ENCODE data around the gene PARD6G. TPM values are rescaled to one million over a fixed set of nuclear protein-coding genes. Genes with fewer than 3 reads are reported as not detected.

The PARD6G gene
- total RNA-seq, 1 experiment from 2014 or later, result 13.0 TPM

- Mint-ChIP-seq H3K27me3 (ENCODE audit: low read depth) (peaks cover 38% of the 10 kb centered on the region), H3K4me1 (no peaks in the 10 kb centered on the region), H3K4me3 (peak overlapping the region; percentile 81), H3K36me3 (no peaks in the 10 kb centered on the region), H3K27ac (no peak overlapping the region), H3K9me3 (no peaks in the 10 kb centered on the region)
- TF ChIP-seq, protein P1, sequence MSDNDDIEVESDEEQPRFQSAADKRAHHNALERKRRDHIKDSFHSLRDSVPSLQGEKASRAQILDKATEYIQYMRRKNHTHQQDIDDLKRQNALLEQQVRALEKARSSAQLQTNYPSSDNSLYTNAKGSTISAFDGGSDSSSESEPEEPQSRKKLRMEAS (CRISPR knock-in tag; IDR thresholded peaks at IDR 0.05), result 0 out of 2 replicates have a peak, but pooled peaks have one; percentile 28
- TF ChIP-seq CREM (CRISPR knock-in tag; IDR thresholded peaks at IDR 0.05), result no peak
- 0 out of 2 replicates have a peak, but pooled peaks have one; percentile 35 for TF ChIP-seq HMGXB4 (CRISPR knock-in tag; IDR thresholded peaks at IDR 0.05)
- ATAC-seq, result peak; percentile 60
- peak; percentile 75 for DNase-seq (ENCODE audit: low spot score)
- ChIA-PET CTCF (interaction anchor here (0.6 to 1.8 kb wide), 6 partner anchors 46 to 234 kb away, joined by 3 to 13 read pairs (median 4); no protein-coding TSS in a partner anchor), POLR2A (interaction anchor here (1.4 kb wide), 1 partner anchor 46 kb away, joined by 5 read pairs; no protein-coding TSS in a partner anchor)
Measured at GRCh38 chr18:80246445-80247392, 595 bp downstream of the PARD6G start.

DNA sequence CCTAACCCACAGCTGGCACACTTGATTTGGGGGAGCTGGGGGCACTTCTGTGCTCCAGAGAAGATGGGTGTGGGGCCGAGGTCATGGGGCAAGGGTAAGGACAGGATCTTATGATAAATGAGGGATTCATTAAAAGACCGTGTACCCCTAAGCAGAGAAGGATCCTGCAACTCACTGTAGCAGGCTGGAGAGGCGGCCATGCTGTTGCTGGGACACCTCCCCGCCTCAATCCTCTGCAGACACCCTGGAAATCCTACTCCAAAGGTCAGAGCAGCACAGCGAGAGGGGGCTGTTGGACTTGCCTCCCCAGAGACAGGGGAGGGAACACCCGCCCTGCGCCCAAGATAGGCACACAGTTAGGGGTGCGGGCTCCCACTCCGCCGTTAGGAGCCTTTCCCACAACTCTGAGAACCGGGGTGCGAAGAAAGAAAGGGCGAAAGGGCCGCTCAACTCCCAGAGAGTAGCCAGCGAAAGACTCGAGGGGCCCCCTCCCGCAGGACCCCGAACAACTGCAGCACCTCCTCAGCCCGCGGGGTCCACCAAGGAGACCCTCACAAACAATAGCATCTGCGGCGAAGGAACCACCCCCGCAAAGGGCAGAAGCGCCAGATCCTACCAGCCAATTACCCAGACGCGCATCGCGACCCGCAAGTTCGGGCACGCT is 1.4 kb downstream of the PARD6G start:
- Mint-ChIP-seq H3K4me3 (peak overlapping the region; percentile 81), H3K27me3 (ENCODE audit: low read depth) (peaks cover 33% of the 10 kb centered on the region), H3K27ac (no peak overlapping the region), H3K9me3 (no peaks in the 10 kb centered on the region), H3K4me1 (no peaks in the 10 kb centered on the region; the same call in 1 of the 2 replicates), H3K36me3 (no peaks in the 10 kb centered on the region)
- TF ChIP-seq ESRRA (CRISPR knock-in tag; IDR thresholded peaks at IDR 0.05; ENCODE audit: borderline replicate concordance) (0 out of 2 replicates have a peak, but pooled peaks have one; percentile 12), JAZF1 (CRISPR knock-in tag; IDR thresholded peaks at IDR 0.05) (no peak), ZNF121 (CRISPR knock-in tag; IDR thresholded peaks at IDR 0.05) (peak; percentile 44), ATF6 (CRISPR knock-in tag; IDR thresholded peaks at IDR 0.05) (no peak), TP53 (CRISPR knock-in tag; IDR thresholded peaks at IDR 0.05) (no peak), ZNF263 (CRISPR knock-in tag; IDR thresholded peaks at IDR 0.05; ENCODE audit: low read depth) (no peak), ZNF138 (CRISPR knock-in tag; conservative IDR thresholded peaks at IDR 0.05) (no peak)
- ChIA-PET POLR2A (no interaction called here), CTCF (no interaction called here)
- ATAC-seq (peak; percentile 9), DNase-seq (ENCODE audit: low spot score) (peak; percentile 19)

DNA sequence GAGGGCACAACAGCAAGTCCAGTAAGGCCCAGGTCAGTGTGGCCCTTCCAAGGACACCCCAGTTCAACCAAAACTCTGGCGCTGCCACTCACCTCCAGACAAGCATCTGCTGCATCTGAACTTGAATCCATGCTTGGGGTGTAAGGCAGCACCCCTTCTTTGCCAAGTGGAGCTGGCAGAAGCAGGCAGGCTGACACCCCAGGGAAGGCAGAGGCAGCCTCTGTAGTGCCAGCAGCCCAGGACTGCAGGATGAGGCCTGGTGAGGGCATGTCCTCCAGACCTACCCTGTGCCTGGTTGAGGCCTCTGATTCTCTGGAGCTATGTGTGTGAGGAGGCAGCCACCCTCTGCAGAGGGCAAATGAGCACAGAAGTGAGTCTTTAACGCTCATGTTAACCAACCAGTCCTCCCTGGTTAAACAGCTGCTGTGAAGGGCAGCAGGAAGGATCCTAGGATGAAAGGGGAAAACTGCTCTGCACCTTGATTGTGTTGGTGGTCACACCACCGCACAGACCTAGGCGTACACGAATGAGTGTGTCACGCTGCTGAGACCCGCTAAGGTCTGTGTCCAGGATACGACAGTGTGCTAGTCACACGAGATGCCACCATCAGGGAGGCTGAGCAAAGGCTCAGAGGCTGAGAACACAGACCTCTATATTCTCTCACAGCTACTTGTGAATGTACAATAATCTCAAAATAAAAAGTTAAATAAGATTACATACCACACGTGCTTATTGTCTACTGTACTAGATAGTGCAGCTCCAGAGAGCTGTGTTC is 2.2 kb downstream of the PARD6G start:
- peak overlapping the region; percentile 81 for H3K4me3 Mint-ChIP-seq
- ChIA-PET POLR2A (no interaction called here), CTCF (interaction anchor here (1.4 kb wide), 1 partner anchor 45 kb away, joined by 8 read pairs; no protein-coding TSS in a partner anchor)
- no peaks in the 10 kb centered on the region for H3K9me3 Mint-ChIP-seq
- H3K36me3 Mint-ChIP-seq, result no peaks in the 10 kb centered on the region
- no peak for DNase-seq (ENCODE audit: low spot score)
- H3K4me1 Mint-ChIP-seq, result peaks cover 7% of the 10 kb centered on the region; the same call in 1 of the 2 replicates
- ATAC-seq, result no peak
- H3K27me3 Mint-ChIP-seq (ENCODE audit: low read depth), result peaks cover 28% of the 10 kb centered on the region
- H3K27ac Mint-ChIP-seq, result no peak overlapping the region; the same call in 1 of the 2 replicates
- TF ChIP-seq E2F1 (CRISPR knock-in tag; IDR thresholded peaks at IDR 0.05) (no peak), ZNF219 (CRISPR knock-in tag; IDR thresholded peaks at IDR 0.05; ENCODE audit: borderline replicate concordance) (no peak), ESRRA (CRISPR knock-in tag; IDR thresholded peaks at IDR 0.05; ENCODE audit: borderline replicate concordance) (no peak), NR2C2 (CRISPR knock-in tag; IDR thresholded peaks at IDR 0.05) (no peak), OVOL2 (CRISPR knock-in tag; IDR thresholded peaks at IDR 0.05; ENCODE audit: borderline replicate concordance) (no peak), ATF1 (CRISPR knock-in tag; IDR thresholded peaks at IDR 0.05) (no peak), NR3C1 (CRISPR knock-in tag; conservative IDR thresholded peaks at IDR 0.05; ENCODE audit: low read depth) (no peak), NFATC4 (CRISPR knock-in tag; IDR thresholded peaks at IDR 0.05) (no peak), NFYB (CRISPR knock-in tag; conservative IDR thresholded peaks at IDR 0.05; ENCODE audit: low read depth) (no peak), RORB (CRISPR knock-in tag; IDR thresholded peaks at IDR 0.05) (no peak), SP1 (CRISPR knock-in tag; conservative IDR thresholded peaks at IDR 0.05) (no peak)
- TF ChIP-seq, protein P2, sequence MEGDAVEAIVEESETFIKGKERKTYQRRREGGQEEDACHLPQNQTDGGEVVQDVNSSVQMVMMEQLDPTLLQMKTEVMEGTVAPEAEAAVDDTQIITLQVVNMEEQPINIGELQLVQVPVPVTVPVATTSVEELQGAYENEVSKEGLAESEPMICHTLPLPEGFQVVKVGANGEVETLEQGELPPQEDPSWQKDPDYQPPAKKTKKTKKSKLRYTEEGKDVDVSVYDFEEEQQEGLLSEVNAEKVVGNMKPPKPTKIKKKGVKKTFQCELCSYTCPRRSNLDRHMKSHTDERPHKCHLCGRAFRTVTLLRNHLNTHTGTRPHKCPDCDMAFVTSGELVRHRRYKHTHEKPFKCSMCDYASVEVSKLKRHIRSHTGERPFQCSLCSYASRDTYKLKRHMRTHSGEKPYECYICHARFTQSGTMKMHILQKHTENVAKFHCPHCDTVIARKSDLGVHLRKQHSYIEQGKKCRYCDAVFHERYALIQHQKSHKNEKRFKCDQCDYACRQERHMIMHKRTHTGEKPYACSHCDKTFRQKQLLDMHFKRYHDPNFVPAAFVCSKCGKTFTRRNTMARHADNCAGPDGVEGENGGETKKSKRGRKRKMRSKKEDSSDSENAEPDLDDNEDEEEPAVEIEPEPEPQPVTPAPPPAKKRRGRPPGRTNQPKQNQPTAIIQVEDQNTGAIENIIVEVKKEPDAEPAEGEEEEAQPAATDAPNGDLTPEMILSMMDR (IDR thresholded peaks at IDR 0.05), result no peak
